GM12874 (cell line): ENCODE data around the gene HDAC5.

Experiments
- TF ChIP-seq, protein P1 (sequence below): IDR thresholded peaks from 2 replicates; pipeline ENCODE4 v1.5.1; 2011; ENCODE audit warnings: low read depth, mild to moderate bottlenecking, control low read depth, low read length, moderate library complexity; ENCODE audit not compliant: insufficient read depth

HDAC5 gene

DNA sequence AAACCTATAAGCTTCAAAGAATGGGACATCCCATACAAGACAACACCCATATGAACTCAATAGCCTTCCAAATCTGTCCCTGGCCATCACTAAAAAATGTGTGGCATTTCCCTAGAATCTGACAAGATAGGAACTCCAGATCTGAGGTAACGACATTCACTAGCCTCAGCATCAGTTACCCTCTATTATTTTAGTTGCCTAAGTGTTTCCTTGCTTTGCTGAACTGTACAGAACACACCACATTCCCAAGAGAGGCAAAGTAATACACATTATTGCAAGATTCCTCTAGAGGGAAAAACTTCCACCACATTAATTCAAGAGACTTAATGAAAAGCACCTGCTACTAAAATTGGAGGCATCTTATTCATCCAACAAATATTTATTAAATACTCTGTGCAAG lies 62.0 kb downstream of the HDAC5 start:
- TF ChIP-seq, protein P1, sequence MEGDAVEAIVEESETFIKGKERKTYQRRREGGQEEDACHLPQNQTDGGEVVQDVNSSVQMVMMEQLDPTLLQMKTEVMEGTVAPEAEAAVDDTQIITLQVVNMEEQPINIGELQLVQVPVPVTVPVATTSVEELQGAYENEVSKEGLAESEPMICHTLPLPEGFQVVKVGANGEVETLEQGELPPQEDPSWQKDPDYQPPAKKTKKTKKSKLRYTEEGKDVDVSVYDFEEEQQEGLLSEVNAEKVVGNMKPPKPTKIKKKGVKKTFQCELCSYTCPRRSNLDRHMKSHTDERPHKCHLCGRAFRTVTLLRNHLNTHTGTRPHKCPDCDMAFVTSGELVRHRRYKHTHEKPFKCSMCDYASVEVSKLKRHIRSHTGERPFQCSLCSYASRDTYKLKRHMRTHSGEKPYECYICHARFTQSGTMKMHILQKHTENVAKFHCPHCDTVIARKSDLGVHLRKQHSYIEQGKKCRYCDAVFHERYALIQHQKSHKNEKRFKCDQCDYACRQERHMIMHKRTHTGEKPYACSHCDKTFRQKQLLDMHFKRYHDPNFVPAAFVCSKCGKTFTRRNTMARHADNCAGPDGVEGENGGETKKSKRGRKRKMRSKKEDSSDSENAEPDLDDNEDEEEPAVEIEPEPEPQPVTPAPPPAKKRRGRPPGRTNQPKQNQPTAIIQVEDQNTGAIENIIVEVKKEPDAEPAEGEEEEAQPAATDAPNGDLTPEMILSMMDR = no peak

DNA sequence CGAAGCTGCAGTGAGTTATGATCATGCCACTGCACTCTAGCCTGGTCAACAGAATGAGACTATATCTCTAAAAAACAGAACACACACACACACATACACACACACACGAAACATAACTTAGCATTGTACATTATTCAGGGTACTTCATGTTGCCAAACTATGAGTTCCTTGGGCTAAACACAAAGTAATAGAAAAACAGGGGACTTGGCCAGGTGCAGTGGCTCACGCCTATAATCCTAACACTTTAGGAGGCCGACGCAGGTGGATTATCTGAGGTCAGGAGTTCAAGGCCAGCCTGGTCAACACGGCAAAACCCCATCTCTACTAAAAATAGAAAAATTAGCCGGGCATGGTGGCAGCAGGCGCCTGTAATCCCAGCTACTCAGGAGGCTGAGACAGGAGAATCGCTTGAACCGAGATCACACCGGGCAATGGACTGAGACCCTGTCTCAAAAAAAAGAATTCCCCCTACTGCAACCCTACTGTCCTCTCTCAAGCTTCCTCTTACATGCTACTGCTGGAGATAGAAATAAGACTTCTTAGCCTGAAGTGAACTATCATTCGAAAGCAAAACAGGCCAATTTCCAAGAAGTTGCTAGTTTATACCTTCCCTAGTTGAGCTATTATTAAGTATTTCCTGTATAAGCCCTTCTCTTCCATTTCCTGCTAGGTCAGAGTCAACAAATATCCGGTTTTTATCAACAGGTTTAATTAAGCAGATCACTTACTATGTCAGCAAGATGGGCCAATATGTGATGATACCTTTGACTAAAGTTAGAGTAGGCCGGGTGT lies 64.1 kb downstream of the HDAC5 start:
- TF ChIP-seq, protein P1 = no peak

DNA sequence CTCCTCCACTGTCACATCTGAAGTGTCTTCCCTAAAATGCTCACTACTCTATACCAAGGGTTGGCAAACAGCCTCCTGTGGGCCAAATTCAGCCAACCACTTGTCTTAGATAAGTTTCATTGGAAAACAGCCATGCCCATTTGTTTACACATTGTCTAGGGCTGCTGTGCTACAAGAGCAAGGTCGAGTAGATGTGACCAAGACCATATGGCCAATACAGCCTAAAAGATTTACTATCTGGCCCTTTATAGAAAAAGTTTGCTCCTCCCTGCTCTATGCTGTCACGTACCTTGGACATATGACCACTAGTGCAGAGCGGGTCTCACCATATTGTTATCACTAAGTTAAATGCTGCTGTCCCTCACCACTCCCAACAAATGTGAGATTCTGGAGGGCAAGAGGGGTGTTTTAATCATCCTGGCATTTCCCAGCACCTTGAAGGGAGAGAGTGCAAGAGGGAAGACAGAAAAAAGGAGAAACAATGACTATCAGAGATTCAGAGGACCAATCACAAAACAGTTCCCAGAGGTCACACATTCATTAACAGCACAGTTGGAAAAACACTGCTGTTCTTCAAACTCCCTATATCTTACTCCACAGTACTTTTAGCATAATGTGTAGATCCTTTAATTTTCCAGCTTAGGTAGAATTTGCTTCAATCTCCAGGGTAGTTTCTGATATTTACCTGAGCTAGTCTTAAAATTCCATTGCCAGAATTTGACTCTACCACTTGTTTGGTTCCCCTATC lies 70.1 kb downstream of the HDAC5 start:
- TF ChIP-seq, protein P1 = no peak

DNA sequence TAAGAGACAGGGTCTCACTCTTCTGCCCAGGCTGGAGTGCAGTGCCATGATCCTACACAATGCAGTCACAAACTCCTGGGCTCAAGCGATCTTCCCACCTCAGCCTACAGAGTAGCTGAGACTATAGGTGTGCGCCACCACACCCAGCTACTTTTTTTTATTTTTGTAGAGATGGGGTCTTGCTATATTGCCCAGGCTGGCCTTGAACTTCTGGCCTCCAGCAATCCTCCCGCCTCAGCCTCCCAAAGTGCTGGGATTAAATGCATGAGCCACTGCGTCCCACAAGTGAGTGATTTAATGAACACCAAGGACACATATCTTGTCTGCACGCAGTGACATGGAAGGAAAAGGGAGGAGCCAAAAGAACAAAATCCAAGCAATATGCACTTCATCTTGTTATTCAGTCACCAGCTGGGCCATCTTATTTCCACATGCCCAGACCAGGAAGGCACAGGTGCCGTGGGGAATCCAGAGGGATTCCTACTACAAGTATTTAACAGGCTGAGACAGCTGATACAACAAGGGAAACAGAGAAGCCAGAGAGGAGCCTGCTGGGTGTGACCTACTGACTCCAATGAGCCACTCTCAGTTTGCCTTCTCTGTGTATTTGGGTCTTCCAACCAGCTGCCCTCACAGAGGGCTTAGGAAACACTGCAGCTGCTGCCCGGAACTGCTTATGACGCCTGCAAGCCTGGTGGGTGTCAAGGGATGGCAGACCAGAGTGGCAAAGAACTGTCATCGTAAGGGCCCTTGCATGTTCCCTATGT lies 74.0 kb downstream of the HDAC5 start:
- TF ChIP-seq, protein P1 = no peak

DNA sequence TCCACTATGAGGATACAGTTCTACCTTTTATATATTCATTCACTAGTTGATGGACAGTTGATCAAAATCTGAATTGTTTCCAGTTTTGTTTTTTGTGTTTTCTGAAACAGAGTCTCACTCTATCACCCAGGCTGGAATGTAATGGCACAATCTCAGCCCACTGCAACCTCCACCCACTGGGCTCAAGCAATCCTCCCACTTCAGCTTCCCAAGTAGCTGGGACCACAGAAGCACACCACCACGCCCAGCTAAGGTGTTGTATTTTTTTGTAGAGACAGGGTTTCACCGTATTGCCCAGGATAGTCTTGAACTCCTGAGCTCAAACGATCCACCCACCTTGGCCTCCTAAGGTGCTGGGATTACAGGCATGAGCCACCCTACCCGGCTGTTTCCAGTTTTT lies 78.0 kb downstream of the HDAC5 start:
- TF ChIP-seq, protein P1 = no peak

DNA sequence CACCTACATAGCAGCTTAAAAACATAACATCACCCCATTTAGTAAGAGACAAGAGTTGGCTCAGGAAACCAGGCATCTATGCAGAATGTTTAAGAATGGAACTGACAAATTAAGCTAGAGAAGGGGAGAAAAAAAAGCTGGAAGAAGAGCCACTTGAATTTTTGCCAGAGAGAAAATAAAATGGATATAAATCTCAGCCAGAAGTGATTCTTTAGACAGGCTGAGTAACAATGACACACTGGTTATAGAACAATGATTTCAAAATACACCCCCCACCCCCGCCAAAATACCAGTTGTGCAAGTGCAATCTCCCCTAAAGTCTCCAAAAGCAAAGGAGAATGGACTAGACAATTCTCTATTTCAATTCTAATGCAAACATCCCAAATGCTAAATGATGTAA lies 79.4 kb downstream of the HDAC5 start:
- TF ChIP-seq, protein P1 = no peak

DNA sequence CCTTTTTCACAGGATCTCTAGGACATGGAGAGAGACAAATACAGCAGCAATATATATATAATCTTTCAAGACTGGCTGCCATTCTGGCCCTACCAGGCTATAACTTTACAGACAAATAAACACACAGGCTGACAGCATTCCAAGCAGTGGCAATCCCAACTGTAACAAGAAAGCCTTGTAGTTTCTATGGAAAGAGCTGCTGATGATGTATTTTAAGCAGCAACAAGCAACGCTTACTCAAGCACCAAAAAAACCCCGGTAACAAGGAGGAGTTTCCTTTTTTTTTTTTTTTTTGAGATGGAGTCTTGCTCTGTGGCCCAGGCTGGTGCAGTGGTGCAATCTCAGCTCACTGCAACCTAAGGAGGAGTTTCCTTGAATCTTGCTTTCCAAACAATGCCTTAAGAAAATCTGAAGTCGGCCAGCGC lies 80.2 kb downstream of the HDAC5 start:
- TF ChIP-seq, protein P1 = no peak
